ENCODE data around the gene RAX2.

DNA sequence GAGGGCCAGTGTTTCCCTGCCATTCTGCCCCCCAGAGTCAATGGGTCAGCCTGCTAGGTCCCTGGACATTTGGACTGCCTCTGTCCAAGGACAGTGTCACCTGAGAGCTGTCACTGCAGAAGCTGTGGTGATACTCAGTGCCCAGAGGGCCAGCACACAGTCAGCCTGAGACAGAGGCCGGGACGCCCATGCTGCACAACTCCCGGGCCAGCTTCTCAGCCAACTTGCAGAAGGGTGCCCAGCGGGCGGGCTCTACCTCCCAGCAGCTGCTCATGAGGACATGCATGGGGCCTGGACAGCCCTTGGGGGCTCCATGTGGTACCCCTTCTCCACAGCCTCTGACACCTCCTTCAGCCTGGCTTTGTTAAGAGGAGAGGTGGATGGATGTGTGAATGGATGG, 3.8 kb upstream of the RAX2 start:
- TF ChIP-seq POLR2AphosphoS5 (IDR thresholded peaks at IDR 0.05), result no peak
- TF ChIP-seq CTCF (IDR thresholded peaks at IDR 0.05 in 8 of 11, conservative IDR thresholded peaks at IDR 0.05 in 3 of 11), result no peak
- TF ChIP-seq POLR2A (IDR thresholded peaks at IDR 0.05), result no peak
